Measurements from ENCODE around the gene MYZAP. TPM values are rescaled to one million over a fixed set of nuclear protein-coding genes. Genes with fewer than 3 reads are reported as not detected.

Gene MYZAP
- total and polyA plus RNA-seq, 2 experiments from 2014 or later: 143 to 175 TPM

GRCh38 chr15:57562196-57562769, 29.4 kb upstream of the MYZAP start:
- Histone ChIP-seq H3K9me3 (ENCODE audit: low read depth) (no peaks in the 10 kb centered on the region), H3K27me3 (no peaks in the 10 kb centered on the region), H3K4me1 (ENCODE audit: low read depth) (peaks cover 19% of the 10 kb centered on the region), H3K4me3 (no peak overlapping the region), H3K36me3 (no peaks in the 10 kb centered on the region), H3K27ac (peak overlapping the region; percentile 31)
- DNase-seq (ENCODE audit: low read depth in 1 of 2, low spot score in 1 of 2): peak in 1 of 2 donors; percentile 40
- no peak for TF ChIP-seq CTCF (IDR thresholded peaks at IDR 0.05; ENCODE audit: low read depth, low read length)

DNA sequence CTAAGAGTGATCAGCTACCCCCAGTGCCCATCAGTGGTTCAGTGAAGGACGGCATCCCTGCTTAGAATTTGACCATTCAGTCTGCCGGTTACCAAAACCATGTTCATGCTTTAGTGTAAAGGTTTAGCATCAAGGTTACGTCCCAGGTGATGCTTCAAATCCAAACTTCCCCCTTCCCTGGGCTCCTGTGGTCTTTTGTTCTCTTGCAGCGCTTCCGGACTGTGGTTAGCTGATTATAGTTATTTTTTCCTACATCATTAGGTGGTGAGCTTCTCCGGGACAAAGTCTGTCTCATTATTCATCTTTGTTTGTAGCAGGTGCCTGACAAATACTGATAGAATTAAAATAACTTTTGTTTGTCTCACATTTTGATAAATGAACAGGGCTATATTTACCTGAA, 28.3 kb upstream of the MYZAP start:
- no peak overlapping the region for H3K27ac ChIP-seq
- TF ChIP-seq CTCF (IDR thresholded peaks at IDR 0.05; ENCODE audit: low read depth, low read length): no peak
- H3K4me1 ChIP-seq (ENCODE audit: low read depth): peaks cover 19% of the 10 kb centered on the region
- H3K27me3 ChIP-seq: no peaks in the 10 kb centered on the region
- H3K36me3 ChIP-seq: no peaks in the 10 kb centered on the region
- no peaks in the 10 kb centered on the region for H3K9me3 ChIP-seq (ENCODE audit: low read depth)
- no peak for DNase-seq (ENCODE audit: low read depth in 1 of 2, low spot score in 1 of 2)
- no peak overlapping the region for H3K4me3 ChIP-seq

GRCh38 chr15:57565311-57565710, 26.4 kb upstream of the MYZAP start:
- Histone ChIP-seq H3K36me3 (no peaks in the 10 kb centered on the region), H3K27ac (peak overlapping the region; percentile 12), H3K27me3 (no peaks in the 10 kb centered on the region), H3K4me1 (ENCODE audit: low read depth) (peaks cover 19% of the 10 kb centered on the region), H3K4me3 (no peak overlapping the region), H3K9me3 (ENCODE audit: low read depth) (no peaks in the 10 kb centered on the region)
- TF ChIP-seq CTCF (IDR thresholded peaks at IDR 0.05; ENCODE audit: low read depth, low read length): no peak
- DNase-seq (ENCODE audit: low read depth in 1 of 2, low spot score in 1 of 2): no peak

DNA sequence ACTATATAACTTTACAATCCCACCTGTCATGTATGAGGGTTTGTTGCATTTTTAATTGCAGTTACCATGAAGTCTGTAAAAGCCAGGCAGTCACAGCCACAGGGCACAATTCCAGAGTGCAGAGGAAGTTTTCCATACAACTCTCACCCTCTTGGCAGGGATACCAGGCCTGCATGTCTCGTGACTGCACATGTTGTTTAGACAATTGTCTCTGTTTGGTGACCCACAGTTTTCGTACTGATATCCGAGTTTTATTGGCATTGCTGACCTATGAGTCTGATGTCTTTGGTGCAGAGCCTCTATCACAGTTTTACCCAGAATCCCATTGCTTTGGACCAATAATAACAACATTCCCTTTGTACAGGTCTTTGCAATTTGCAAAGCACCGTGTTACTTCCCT, 24.9 kb upstream of the MYZAP start:
- no peak overlapping the region for H3K4me3 ChIP-seq

DNA sequence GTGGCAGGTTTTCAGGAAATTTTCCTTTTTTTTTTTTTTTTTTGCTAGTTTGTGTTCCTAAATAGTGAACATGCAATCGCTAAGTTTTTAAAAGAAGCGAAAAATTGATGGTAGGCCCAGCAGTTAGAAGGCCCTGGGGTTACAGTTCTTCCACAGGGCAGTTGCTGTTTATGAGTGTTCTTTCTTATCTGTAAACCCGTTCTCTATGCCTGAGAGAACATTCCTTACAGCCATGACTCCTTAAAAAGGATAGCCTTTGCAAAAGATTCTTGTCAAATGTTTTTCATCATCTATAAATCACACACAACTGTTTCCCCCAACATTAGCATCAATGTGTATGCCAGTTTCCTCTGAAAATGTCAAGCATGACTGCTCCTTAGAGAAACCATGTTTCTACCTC, 23.8 kb upstream of the MYZAP start:
- Histone ChIP-seq H3K36me3 (no peaks in the 10 kb centered on the region), H3K27ac (no peak overlapping the region), H3K4me3 (no peak overlapping the region), H3K27me3 (no peaks in the 10 kb centered on the region), H3K9me3 (ENCODE audit: low read depth) (no peaks in the 10 kb centered on the region), H3K4me1 (ENCODE audit: low read depth) (peaks cover 3% of the 10 kb centered on the region)
- DNase-seq (ENCODE audit: low read depth in 1 of 2, low spot score in 1 of 2): peak in 1 of 2 donors; percentile 40
- TF ChIP-seq CTCF (IDR thresholded peaks at IDR 0.05; ENCODE audit: low read depth, low read length): no peak

More for the DNA sequence above, 24.9 kb upstream of the MYZAP start:
- Histone ChIP-seq H3K9me3 (ENCODE audit: low read depth) (no peaks in the 10 kb centered on the region), H3K27ac (no peak overlapping the region), H3K36me3 (no peaks in the 10 kb centered on the region), H3K27me3 (no peaks in the 10 kb centered on the region), H3K4me1 (ENCODE audit: low read depth) (peaks cover 13% of the 10 kb centered on the region)
- no peak for DNase-seq (ENCODE audit: low read depth in 1 of 2, low spot score in 1 of 2)
- no peak for TF ChIP-seq CTCF (IDR thresholded peaks at IDR 0.05; ENCODE audit: low read depth, low read length)

Measured in cardiac muscle cell (in vitro differentiated cells and primary cell).